Memory B cell (primary cell): ENCODE results near the gene CDC42.
A peak's percentile ranks its signal among the peaks of the same experiment; 100 is the strongest.

Experiments
- ATAC-seq: fragments of 150-1000 bp; cut with Tn5 transposase; 2 replicates; pipeline ENCODE4 v1.10.0; 2021; ENCODE audit warnings: low read depth, mild to moderate bottlenecking, moderate library complexity
- DNase-seq, 2 donors: peaks; one replicate each; pipeline ENCODE4 v3.0.0; 2022; ENCODE audit warnings: low spot score in 2 of 2
- H3K27ac Mint-ChIP-seq: one replicate; pipeline ENCODE4 v1.8.0; 2022; ENCODE audit warnings: mild to moderate bottlenecking, moderate library complexity, mixed read lengths
- H3K27me3 Mint-ChIP-seq: one replicate; pipeline ENCODE4 v1.8.0; 2022; ENCODE audit warnings: mixed read lengths
- H3K36me3 Mint-ChIP-seq: one replicate; pipeline ENCODE4 v1.8.0; 2022; ENCODE audit warnings: mild to moderate bottlenecking, mixed read lengths
- H3K4me1 Mint-ChIP-seq: one replicate; pipeline ENCODE4 v1.8.0; 2022; ENCODE audit warnings: mixed read lengths
- H3K4me3 Mint-ChIP-seq: one replicate; pipeline ENCODE4 v1.8.0; 2022; ENCODE audit warnings: mild to moderate bottlenecking, moderate library complexity, mixed read lengths
- H3K9me3 Mint-ChIP-seq: one replicate; pipeline ENCODE4 v1.8.0; 2022; ENCODE audit warnings: mixed read lengths

CDC42 gene

DNA sequence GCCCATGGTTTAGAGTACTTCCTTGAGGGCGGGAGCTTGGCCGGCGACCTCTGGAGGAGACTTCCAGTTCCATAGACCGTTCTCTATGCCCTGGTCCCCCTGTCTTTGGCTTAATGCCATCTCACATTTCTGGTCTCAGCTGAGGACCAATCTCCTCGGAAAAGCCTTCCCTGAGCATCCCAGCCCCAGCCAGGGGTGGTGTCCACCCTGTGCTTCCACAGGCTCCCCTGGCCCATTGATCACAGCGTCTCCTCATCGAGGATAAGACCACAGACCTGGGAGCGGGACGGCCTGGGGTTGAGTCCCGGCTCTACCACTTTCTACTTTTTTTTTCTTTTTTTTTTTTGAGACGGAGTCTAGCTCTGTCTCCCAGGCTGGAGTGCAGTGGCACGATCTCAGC lies 75.9 kb downstream of the CDC42 start:
- no peak for DNase-seq
- no peak for ATAC-seq
- H3K27ac Mint-ChIP-seq: no peak overlapping the region
- no peaks in the 10 kb centered on the region for H3K27me3 Mint-ChIP-seq
- H3K4me1 Mint-ChIP-seq: peaks cover 6% of the 10 kb centered on the region
- H3K4me3 Mint-ChIP-seq: no peak overlapping the region
- H3K36me3 Mint-ChIP-seq: no peaks in the 10 kb centered on the region
- H3K9me3 Mint-ChIP-seq: no peaks in the 10 kb centered on the region

DNA sequence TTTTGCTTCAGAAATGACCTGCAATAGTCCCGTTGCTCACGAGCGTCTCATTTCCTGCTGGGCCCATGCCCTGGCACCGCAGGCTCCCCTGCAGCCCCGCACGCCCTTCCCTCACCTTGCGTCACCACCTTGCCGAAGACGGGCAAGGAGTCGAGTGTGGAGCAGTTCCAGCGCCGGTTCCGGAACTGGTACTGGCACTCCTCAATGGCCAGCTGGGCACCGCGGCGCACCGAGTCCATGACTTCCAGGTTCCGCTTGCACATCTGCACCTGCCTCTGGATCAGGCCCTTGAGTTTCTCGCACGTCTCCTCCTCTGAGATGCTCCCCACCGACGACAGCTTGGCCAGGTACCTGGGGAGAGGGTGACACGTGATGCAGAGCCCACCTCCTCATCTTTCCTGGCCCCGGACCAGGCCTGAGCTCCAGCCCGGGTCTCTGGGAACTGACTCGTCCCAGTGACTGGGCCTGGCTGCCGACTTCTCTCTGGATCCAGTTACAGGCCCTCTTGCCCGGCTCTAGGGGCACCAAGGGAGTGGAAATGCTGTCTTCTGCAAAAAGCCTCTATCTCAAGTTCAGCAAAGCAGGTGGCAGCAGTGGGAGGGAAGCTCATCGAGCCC lies 77.1 kb downstream of the CDC42 start:
- H3K4me3 Mint-ChIP-seq: no peak overlapping the region
- no peaks in the 10 kb centered on the region for H3K9me3 Mint-ChIP-seq
- H3K27me3 Mint-ChIP-seq: no peaks in the 10 kb centered on the region
- H3K27ac Mint-ChIP-seq: no peak overlapping the region
- no peaks in the 10 kb centered on the region for H3K36me3 Mint-ChIP-seq
- no peak for ATAC-seq
- DNase-seq: no peak
- H3K4me1 Mint-ChIP-seq: peaks cover 6% of the 10 kb centered on the region

DNA sequence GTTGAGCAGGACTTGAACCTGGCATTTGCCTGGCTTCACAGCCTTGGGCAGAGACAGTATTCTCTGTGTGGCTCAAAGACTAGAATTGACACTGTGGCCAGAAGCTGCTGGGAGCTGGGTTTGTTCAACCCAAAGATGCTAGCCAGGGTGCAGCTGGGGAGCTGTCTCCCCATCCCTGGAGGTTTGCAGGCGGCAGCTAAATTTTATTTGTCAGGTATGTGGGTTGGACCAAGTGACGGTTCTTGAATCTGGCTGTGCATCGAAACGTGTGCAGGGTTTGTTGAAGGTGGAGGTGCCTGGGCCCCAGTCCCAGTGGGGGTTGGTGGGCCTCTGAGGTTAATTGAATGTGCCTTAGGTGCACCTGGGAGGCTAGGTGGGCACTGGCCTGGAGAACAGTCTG lies 78.6 kb downstream of the CDC42 start:
- Mint-ChIP-seq H3K4me1 (peaks cover 6% of the 10 kb centered on the region), H3K4me3 (no peak overlapping the region), H3K27me3 (no peaks in the 10 kb centered on the region), H3K36me3 (no peaks in the 10 kb centered on the region), H3K27ac (no peak overlapping the region), H3K9me3 (no peaks in the 10 kb centered on the region)
- DNase-seq (no peak), ATAC-seq (no peak)

DNA sequence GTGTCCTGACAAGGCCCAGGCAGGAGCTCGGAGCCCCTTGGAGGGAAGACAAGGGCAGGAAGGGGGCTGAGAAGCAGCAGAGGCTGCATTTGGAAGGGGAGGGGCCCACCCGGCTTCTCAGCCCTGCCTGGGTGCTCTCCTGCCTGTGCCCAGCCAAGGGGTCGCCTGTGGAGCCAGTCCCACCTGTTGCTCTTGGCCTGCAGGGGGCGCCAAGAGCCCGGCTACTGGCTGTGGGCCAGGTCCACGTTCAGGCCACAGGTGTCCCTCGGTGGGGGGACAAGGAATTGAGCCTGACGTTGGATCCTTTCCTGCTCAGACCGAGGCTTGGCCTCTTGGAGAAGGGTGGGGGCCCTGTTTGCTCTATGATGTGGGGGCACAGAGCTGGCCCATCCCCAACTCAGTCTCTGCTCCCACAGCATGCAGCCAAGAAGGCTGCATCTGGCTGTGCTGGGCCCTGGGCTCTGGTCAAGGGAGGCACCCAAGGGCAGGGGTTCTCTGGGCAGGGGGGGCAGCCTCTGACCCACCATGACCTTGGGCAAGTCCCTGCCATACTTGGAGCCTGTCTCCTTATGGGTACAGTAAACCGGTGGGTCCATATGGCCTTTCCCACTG lies 79.5 kb downstream of the CDC42 start:
- no peaks in the 10 kb centered on the region for H3K27me3 Mint-ChIP-seq
- no peak overlapping the region for H3K27ac Mint-ChIP-seq
- DNase-seq (peak; percentile 45 to 57), ATAC-seq (peak; percentile 65)
- peaks cover 2% of the 10 kb centered on the region for H3K4me1 Mint-ChIP-seq
- H3K9me3 Mint-ChIP-seq: no peaks in the 10 kb centered on the region
- no peaks in the 10 kb centered on the region for H3K36me3 Mint-ChIP-seq
- H3K4me3 Mint-ChIP-seq: no peak overlapping the region

DNA sequence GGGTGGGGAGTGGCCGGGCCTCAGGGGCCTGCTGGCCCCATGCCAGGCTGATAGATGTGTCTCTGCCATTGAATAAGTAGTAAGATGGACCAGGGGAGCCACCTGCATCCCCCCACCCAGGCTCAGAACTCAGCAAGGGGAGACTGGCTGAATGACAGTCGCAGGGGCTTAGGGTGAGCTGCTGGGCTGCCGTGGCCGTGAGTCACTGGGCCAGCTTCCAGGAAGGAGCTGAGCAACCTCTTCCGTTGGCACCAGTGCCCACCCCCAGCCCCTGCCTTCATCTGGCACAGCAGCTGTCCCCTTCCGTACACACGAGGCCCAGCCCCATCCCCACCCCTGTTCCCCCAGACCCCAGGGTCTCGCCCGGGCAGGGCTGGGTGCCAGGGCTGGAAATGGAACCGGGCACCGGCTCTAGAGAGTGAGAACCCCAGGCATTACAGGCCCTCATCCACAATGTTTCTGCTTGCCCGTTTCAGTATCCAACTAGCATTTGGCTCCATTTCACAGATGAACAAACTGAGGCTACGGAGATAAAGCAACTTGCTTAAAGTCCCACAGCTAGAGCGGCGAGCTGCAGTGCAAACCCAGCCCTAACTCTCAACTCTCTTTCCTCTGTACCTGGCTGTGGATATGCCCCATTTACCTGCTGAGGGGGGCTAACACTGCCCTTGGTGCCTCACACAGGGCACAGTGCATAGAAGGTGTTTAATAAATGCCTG lies 80.2 kb downstream of the CDC42 start:
- DNase-seq (no peak), ATAC-seq (no peak)
- peaks cover 3% of the 10 kb centered on the region for H3K4me1 Mint-ChIP-seq
- no peak overlapping the region for H3K4me3 Mint-ChIP-seq
- no peaks in the 10 kb centered on the region for H3K36me3 Mint-ChIP-seq
- H3K27me3 Mint-ChIP-seq: no peaks in the 10 kb centered on the region
- H3K9me3 Mint-ChIP-seq: no peaks in the 10 kb centered on the region
- H3K27ac Mint-ChIP-seq: no peak overlapping the region

DNA sequence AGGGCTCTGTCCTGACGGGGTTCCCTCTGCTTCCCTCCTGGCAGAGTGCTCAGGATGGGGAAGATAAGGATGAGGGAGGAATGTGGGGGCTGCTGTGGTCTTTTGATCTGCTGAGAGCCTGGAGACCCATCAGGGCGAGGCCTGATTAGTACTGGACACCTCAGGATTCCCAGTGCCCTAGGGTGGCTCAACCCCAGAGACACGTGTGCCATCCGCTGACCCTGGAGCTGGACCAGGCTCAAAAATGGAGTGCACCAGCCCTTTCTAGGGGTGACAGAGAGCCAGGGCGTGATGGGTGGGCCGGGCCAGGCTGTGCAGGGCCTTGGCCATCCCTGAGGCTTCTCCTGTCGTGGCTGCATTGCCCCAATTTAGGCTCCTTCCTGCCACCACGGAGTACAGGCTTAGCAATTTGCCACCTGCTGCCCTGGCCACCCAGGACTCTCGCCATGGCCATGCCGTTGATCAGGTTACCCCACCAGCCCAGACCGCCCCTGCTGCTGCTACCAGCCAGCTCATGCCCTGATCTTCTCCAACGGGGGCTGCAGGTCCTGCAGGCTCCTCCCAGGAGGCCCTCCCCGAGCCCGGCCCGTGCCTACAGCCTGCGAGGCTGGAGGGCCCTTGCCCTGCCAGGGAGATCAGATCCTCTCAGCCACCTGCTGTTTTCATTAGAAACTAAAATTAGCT lies 80.9 kb downstream of the CDC42 start:
- Mint-ChIP-seq H3K4me1 (peaks cover 8% of the 10 kb centered on the region), H3K27me3 (no peaks in the 10 kb centered on the region), H3K27ac (no peak overlapping the region), H3K36me3 (no peaks in the 10 kb centered on the region), H3K4me3 (no peak overlapping the region), H3K9me3 (no peaks in the 10 kb centered on the region)
- ATAC-seq (no peak), DNase-seq (no peak)

DNA sequence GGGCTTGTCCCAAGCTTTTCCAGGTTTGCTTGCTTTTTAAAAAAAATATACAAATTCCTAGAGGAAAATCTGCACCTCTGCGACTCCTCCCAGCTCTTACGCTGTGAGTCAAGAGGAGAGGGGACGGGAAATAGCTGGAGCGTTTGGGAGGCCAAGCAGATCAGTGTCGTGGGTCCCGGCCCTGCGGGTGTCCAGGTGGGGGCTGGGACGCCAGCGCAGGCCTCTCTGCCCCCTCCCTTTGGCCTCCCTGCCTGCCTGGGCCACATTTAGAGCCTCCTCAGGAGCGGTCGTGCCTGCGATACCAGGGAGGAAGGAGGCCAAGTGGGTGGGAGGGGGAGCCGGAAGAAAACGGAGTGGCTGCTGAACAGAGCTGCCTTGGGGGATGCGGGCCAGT lies 81.4 kb downstream of the CDC42 start:
- no peak for ATAC-seq
- H3K4me1 Mint-ChIP-seq: peaks cover 8% of the 10 kb centered on the region
- no peak for DNase-seq
- no peak overlapping the region for H3K27ac Mint-ChIP-seq
- no peaks in the 10 kb centered on the region for H3K36me3 Mint-ChIP-seq
- H3K4me3 Mint-ChIP-seq: no peak overlapping the region
- no peaks in the 10 kb centered on the region for H3K9me3 Mint-ChIP-seq
- no peaks in the 10 kb centered on the region for H3K27me3 Mint-ChIP-seq

DNA sequence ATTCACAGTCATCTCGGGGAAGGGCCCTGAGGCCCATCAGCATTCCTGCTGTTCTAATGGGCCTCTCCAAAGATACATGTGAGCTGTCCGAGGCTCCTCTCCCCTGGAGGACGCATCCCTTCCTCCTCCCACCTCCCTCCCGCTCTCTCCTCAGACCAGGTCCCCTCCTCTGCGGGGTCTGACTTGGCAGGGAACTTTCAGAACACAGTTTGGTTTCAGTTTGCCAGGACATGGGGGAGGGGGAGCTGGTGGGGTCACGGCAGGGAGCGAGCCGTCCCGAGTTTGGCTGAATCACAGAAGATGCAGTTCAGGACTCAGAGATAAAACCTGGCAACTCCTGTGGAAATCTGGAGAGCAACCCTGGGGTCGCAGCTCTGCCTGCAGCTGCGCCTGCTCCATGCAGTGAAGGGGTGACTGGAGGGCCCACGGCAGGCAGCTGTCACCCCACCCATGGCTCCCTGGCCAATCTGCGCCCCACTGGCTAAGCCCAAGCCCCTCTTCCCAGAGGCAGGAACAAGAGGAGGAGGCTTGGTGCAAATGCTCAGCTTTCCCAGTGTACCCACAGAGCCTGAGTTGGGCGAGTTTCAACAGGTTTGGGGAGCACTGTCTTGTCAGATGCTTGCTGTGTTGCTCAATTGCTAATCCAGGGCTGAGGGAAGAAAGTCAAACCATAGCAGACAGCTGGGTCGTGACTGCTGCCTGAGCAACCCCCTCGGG lies 84.7 kb downstream of the CDC42 start:
- no peak for DNase-seq
- no peak overlapping the region for H3K27ac Mint-ChIP-seq
- ATAC-seq: no peak
- H3K27me3 Mint-ChIP-seq: peaks cover 7% of the 10 kb centered on the region
- H3K4me3 Mint-ChIP-seq: no peak overlapping the region
- H3K4me1 Mint-ChIP-seq: peaks cover 6% of the 10 kb centered on the region
- no peaks in the 10 kb centered on the region for H3K9me3 Mint-ChIP-seq
- no peaks in the 10 kb centered on the region for H3K36me3 Mint-ChIP-seq

DNA sequence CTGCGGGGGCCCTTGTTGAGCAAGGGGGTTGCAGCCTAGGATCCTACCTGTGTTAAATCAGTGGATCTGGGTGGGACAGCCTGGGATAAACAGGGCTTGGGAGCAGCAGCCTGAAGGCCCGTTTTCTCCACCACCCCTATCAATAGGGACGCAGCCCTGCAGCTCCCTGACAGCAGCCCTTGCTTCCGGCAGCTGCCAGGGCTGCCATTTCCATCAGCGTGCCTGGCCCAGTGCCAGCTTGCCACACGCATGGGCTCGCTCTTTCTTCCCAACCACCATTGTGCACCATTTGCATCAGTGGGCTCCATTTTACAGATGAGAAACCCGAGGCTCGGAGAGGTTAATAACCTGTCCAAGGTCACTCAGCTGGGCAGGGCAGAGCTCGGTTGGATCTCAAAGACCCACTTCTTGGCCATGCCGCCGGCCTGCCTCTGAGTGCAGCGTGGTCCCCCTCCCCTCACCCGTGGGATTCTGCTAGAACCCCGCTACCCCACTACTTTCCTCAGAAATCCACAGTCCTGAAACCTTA lies 86.6 kb downstream of the CDC42 start:
- H3K36me3 Mint-ChIP-seq: no peaks in the 10 kb centered on the region
- ATAC-seq (no peak), DNase-seq (no peak)
- H3K4me1 Mint-ChIP-seq: peaks cover 10% of the 10 kb centered on the region
- no peaks in the 10 kb centered on the region for H3K9me3 Mint-ChIP-seq
- H3K27me3 Mint-ChIP-seq: peaks cover 13% of the 10 kb centered on the region
- H3K4me3 Mint-ChIP-seq: no peak overlapping the region
- H3K27ac Mint-ChIP-seq: no peak overlapping the region

DNA sequence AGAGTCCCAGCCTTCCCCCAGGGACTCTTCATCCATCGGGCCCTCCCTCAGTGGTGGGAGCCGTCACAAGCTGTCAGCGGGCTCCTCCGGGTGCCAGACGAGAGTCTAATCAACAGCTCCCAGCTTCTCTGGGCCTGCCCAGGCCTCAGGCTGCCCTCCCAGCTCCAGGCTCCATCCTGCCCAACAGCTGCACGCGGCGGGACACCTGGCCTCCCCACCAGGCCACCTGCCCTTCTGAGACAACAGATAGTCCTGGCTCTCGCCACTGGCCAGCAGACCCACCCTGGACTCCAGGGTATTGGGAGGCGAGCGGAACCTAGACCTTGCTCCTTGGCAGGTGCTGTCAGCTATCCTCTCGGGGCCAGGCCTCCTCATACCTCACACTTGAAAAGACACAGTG lies 87.3 kb downstream of the CDC42 start:
- ATAC-seq (no peak), DNase-seq (no peak)
- Mint-ChIP-seq H3K9me3 (no peaks in the 10 kb centered on the region), H3K27ac (no peak overlapping the region), H3K27me3 (peaks cover 18% of the 10 kb centered on the region), H3K36me3 (no peaks in the 10 kb centered on the region), H3K4me3 (no peak overlapping the region), H3K4me1 (peaks cover 10% of the 10 kb centered on the region)
